HG03280 (cell line): ENCODE data around the gene ASB10.

Source experiments
- ATAC-seq: cut with Tn5 transposase; IDR thresholded peaks from one replicate; pipeline ENCODE4 v1.9.1; 2021; ENCODE audit warnings: mild to moderate bottlenecking, moderate library complexity; ENCODE audit not compliant: unreplicated experiment

ASB10 gene

DNA sequence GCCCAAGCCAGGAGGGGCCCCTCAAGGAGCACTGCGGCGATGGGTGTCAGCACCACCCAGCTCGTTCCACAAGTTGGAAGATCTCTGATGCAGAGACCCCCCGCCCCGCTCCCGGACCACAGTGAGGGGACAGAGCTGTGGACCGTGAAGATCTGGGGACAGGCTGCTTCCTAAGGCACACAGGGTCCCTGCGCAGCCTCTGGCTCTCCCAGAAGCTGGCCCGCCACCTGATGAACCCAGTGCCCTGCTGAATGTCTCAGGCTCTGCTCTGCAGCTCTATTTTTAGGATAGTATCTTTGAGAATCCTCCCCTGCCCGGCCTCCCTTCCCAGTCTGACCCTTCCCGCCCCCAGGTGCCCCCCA, 49.3 kb downstream of the ASB10 start:
- no peak for ATAC-seq

DNA sequence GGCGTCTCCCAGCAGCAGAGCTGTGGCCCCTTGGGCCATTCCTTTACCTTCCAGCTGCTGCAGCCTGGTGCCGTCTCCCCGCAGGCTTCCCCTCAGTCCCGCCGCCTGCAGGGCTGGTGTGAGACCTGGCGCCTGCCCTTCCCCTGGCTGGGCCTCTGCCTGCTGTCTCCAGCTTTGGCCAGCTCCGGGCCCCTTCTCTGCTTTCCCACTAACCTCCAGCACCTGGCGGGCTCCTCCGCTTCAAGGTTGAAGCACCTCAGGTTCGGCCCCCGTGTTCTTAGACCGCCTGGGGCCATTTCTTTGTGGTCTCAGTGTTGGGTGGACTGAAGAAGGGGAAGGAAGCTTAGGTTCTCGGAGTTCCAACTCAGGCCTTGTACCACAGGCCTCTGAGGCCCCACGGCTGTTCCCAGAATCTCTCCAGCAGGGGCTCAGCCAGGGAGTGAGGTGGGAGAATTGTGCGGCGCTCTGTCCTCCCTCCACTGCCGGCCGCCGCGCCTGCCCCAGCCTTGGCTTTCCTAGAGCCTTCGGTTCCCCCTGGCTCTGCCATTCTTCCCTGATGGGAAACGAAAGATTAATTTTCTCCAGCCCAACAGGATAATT, 49.9 kb downstream of the ASB10 start:
- no peak for ATAC-seq

DNA sequence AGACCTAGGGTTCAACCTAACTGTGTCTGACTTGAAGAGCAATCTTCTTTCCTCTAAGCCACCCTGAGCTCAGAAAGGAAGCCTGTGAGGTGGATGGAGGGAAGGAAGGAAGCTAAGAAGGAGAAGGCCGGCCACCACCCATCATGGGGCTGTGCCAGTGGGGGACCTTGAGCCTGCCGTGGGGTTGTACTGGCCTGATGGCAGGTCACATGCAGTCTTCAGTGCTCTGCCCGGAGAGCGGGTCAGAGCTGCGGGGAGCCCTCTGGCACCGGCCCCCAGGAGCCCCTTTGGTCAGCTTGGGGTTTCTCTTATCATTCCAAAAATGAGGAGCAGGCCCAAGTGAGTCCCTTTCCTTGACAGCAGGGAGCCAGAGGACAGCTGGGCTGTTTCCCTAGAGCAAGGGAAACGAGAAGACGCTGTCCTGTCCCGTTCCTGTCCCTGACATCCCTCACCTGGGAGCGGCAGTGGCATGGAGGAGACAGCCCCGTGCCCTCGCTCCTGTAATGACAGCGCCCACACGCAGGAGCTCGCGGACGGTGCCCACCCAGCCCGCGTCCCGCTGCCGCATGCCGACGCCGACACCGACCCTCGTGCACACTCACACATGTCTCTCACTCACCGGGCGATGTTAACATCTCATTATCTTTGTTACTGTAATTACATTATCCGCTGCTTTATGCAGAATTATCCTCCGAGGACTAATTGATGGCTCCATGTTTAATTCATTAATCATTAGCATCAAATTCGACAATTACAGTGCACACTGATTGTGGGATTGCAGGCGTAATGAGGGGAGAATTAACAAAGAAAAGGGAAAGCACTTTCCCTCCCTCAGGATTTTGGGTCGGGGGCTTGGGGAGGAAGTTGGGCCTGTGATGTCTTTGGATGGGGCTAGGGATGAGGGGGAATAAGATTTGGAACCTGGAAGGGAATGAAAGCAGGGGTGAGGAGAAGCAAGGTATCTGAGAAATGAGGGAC, 50.9 kb downstream of the ASB10 start:
- ATAC-seq, result no peak

DNA sequence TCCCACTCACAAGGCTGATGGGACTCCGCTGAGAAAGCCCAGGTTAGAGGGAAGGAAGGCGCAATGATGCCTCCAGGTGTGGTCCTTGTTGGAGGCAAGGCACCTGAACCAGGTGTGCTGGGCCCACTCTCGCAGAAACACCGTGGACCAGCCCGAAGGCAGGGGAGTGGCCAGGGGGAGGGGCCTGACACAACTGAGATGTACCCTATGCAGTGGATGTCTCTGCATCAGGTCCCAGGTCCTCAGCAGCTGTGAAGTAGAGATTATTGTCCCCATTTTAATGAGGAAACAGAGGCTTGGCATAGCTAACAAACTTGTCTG, 51.6 kb downstream of the ASB10 start:
- ATAC-seq, result no peak

DNA sequence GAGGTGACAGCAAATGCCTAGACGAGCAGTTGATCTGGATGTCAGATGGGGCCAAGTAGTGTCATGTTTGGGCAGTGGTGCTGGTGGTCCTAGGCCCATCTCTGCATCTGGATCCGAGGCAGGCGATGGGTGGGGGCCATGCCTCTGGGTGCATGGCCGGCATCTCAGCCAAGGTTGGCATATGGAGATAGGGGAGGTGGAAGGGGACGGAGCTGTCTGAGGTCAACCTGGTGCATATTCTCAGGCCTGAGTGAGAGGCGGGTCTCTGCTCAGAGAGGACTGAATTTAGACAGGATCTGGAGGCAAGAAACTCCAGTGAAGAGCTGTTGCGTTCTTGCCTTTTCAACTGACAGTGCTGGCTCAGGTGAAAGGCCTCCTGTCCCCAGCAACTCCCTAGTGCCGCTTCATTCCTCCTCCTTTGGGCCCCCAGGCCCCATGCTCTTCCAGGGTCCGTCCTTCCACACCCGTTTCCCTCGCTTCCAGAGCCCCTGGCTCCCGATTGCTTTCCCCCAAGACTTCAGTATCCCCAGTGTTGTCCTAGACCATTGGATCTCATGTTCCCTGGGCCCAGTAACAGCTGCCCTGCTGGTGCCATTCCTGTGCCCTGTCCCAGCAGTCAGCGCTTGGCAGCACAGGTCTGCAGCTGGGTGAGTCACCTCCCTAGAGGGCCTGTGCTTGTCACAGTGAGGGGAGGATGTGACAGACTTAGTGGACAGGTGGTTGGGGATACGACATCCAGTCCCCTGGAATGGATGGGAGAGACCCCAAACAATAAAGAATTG, 52.1 kb downstream of the ASB10 start:
- ATAC-seq, result no peak

DNA sequence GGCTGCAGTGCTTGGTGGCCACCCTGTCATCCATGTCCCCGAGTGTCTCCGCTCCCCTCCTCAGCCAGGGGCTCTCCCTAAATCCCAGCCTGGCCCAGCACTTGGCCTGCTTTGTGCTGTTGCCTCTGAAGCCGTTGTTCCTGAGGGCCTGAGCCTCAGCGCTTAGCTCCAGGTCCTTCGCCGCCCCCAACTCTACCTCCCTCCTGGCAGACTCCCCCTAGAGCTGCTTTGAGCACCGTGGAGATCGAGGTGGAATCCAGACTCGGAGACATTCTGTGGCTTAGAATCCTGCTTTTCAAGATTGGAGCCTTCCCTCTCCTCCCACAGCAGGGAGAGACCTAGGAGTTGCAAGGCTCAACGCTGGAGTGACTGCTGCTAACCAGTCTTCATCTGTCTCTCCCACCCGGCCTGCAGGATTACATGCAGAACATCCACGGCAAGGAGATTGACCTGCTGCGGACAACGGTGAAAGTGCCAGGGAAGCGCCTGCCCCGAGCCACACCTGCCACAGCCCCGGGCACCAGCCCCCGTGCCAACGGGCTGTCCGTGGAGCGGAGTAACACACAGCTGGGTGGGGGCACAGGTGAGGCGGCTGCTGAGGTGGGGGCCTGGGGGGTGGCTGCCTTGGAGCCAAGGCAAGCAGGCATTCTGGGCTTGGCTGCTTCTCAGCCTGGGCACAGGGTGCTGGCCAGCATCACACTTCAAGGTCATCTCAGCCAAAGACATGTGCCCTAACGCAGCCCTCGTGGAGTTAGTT, 52.9 kb downstream of the ASB10 start:
- ATAC-seq, result no peak

DNA sequence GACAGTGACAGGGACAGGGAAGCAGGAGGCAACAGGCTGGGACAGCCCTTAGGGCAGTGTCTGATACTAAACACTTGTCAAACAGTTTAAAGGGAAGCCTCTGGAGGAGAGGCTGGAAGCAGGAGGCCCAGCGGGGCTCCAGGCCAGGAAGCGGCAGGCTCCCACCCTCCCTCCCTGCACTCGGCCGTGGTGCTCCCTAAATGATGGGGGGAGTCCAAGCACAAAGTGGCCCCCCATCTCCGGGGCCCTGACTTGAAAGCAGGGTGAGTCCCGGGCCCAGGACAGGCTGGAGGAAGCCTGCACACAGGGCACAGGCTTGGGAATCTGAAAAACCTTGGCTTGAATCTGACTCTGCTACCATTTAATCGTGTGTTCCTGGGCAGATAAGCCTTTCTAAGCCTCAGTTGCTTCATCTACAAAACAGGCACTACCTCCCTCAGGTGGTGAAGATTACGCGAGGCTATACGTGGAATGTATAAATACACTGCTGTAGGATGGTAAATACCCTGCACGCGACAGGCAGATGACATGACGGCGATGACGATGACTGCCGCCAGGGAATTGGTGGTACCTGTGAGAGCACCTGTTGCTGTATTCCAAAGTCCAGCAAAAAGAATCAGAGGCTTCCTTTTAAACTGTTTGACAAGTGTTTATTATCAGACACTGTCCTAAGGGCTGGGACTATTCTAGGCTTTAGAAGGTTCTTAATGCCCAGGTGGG, 53.6 kb downstream of the ASB10 start:
- ATAC-seq, result no peak

DNA sequence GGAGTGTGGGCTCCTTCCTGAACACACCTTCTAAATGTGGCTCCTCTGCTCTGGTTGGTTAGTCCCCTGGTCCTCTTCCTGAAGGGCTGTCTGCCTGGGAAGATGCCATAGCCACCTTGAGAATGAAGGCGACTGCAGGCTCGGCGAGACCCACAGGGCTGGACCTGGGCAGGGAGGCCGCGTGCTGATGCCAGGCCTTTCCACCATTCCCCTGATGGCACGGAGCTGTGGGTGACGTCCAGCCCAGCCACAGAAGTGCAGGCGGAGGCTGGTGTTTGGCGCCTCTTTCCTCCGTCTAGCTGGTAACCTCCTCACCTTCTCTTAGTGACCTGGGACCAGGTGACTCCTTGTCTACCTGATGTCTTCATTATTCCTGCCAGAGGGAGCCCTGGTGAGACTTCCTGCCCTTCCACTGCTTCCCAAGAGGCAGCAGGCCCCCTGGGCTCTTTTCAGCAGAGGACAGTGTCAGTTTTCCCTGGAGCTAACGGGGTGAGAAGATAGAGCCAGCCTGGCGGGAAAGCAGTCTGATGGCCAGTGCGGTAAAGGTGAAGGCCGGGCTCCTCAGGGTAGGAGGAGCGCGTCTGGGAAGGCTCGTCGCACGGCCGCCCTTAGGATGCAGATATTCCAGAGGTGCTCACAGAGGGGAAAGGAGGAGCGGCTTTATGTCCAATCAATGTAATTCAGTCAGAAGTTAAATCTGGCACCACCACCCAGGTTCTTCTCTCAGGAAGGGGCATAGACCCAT, 54.4 kb downstream of the ASB10 start:
- ATAC-seq, result no peak

DNA sequence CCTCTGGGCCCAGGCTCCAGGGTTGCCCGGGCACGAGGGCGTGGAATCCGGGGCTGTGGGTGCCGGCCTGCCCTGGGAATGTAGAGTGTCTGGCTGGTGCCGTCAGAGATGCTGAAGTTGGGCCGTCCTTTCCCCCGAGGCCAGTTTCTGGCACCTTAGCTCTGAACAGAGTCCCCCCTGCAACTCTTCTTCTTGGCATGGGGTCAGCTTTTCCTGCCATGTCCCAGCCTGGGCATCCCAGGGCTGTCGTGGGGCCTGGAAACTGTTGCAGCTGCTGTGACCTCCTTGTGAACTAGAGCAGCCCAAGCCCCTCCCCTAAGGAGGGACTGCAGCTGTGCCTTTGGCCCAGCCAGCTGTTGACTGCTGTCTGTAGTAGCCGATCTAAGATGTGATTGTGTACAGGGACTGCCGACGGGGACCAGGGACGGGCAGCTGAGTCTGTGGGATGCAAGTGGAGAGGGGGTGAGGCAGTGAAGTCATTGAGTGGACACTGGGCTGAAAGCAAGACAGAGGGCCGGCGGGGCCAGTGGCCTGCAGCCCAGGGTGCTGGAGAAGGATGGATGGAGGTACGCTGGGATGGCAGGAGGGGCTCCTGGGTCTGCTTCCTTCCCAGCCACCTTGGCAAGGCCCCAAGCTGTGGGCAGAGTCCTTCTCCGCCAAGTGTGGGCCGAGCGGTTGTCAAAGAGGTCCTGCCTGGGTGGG, 55.3 kb downstream of the ASB10 start:
- no peak for ATAC-seq

DNA sequence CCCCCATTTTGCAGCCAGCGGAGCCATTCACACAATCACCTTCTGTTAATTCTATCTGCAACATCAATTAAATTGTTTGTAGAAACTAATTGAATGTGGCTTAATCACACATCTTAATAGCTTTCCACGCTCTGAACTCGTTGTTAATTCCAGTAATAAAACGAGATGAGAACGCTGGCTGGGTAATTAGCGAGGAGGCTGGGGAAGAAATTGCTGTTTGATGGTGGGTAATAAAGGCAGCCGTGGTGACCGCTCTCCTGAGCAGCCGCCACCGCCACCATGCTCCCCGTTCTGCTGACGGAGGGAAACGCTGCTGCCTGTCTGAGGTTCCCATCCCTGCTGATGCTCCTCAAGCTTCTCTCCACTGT, 55.8 kb downstream of the ASB10 start:
- no peak for ATAC-seq

DNA sequence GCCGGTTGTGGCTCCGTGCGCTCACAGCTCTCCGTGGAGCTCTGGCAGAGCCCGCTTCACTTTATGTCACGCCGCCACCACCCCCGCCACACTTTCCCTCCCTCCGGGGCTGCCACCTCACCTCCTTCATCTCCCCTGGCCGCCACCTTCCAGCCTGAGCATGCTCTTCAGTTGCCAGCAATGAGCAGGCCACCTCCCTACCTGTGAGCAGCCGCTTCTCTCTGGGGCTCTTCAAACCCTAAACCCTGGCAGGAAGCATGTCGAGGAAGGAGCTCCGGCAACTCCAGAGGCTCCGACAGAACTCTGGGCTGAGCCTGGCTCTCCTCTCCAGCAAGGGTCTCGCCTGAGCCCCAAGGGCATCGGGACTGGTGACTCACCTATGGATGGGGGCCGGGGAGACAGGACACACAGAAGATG, 56.3 kb downstream of the ASB10 start:
- no peak for ATAC-seq

DNA sequence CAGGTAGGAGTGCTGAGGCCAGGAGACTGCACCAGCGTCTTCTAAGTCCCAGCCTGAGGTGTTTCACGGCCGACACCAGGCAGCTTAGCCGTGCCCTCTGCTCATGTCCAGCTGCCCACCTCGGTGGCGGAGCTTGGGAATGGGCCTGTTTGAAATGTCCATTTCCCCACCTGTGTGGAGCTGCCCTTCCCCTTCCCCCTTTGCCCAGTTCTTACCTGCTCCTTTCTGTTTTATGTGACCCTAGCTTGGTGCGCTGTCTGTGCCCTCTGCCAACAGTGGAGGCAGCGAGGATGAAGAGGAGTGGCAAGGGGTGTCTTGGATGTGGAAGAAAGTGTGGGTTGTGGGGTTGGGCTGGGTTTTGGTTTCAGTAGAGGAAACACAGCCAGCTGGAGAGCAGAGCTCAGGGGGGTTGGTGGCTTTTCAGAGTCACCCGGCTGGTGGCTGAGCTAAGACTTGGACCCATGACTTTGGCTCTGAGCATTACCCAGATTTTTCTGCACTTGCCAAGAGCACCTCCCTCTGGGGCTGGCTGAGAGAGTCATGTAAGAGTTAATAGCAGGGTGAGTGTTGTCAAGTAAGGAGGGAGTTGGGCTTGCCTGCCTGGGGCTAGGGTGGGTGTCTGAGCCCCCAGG, 57.0 kb downstream of the ASB10 start:
- no peak for ATAC-seq

DNA sequence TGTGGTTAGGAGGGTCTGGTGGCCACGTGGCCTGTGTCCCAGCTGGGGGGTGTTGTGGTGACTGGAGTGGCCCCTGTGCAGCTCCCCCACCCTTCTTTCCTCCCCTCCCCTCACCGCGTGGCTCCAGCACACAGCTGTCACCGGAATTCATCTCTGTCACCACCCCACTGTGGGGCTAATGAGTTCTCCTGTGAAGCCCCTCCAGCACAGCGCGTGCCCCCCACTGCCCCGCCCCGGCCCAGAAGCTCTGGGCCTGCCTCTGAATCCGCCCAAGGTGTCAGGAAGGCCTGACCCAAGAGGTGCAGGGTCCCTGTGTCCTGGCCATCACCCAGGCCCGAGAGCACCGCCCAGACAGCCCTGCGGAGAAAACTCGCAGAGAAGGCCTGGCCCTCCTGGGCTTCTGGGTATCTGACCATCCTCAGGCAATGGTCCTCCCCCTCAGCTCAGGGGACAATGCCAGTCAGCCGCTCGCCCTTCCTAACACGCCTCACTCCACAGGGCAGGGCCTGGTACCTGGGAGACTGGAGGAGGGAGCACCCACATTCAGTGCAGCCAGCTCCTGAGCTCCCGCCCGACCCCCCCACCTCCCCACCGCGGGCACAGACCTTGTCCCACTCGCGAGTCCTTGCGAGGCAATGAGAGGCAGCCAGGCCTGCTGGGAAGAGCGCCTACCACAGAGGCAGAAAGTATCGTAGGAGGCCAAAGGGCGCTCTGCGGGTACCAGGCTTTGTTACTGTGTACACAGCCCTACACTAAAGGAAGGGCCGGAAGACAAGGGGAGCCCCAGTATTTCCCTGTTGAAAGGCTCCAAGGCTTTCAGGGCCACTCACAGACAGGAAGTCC, 57.7 kb downstream of the ASB10 start:
- ATAC-seq, result no peak

DNA sequence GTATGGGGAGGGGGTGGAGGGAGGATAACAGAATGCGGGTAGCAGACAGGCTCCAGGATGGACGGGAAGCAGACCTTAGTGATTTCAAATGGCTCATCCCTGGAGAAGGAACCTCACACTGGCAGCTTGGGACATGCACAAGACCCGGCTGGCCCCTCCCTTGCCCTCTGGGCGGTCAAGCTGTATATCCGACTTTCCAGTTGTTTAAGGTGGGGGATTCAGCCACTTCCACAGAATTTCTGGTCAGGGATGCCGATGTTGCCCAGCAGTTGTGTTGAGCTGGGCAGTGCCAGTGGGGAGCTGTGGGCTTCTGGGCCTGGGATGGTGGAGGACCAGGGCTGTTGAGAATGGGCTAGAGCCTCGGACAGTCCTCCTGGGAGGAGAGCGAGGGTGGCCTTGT, 58.3 kb downstream of the ASB10 start:
- no peak for ATAC-seq

DNA sequence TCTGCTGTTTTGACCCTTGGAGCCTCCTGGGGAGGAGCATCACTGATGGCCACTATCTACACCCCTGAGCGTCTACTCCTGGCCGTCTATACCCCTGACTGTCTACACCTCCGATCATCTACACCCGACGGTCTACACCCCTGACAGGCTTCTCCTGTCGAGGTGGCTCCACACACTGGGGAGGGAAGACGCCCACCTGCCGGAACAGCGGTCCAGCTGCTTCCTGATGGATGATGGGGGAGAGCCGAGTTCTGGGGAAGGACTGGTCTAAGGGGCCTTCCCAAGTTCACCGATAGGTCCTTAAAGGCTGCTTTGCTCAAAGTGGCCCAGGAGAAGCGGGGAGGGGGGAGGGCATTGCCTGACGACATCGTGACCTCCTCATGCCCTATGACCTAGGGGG, 58.9 kb downstream of the ASB10 start:
- no peak for ATAC-seq

DNA sequence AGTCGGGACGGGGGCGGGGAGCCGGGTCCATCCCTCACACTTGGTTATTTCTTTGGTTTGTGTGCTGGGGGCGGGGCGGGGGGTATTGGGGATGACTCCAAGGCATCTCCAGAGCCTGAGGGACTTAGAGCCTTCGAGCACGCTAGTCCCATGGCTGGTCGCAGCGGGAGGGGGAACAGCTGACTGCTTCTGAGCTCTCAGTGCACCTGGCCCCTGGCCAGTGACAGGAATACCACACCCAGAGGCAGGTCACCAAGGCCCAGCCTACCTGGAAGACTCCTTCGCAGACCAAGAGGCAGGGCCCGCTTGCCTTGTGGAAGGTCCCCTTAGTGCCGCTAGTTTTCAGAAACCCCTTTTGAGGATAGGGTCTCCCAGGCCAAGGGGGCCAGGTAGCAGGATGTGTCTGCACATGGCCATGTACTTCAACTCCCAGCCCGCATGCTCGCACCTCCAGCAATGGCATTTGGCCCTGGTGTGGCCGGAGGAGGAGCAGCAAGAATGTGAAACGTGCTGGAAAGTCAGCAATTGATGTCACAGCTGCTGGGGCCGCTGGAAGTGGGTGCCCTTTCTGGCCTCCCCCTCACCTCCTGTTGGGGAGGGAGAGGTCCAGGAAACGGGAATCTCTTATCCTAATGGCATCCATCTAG, 60.4 kb downstream of the ASB10 start:
- ATAC-seq, result no peak

DNA sequence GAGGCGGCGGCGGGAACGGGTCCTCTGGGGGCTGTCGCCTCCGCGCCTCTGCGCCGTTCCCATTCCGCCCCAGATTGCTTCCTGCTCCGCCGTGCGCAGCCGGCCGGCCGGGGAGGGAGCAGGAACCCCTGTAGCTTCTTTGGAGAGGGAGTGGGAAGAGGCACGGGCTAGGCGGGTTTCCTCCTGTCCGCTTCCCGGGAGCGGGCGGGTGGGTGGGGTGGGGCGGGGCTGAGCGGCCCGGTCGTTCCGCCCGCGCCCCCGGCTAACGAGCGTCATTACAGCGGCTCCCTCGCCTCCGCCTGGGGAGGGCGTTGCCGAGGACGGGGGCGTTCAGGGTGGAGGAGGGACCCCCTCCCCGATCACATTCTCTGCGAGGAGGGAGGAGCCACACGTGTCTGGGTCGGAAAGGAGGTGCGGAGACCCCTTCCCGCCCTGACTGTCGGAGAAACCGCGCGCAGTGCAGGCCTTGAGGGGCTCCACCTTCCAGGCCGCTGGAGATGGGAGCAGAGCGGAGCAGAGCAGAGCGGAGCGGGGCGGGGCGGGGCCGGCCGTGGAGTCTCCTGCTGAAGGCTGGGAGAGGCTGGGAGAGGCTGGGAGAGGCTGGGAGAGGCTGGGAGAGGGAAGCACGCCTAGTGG, 61.1 kb downstream of the ASB10 start:
- ATAC-seq, result no peak
